CD4-positive, alpha-beta T cell treated with Interleukin-15 for 1 hour (primary cell): Measurements from ENCODE around the gene CD86.

Experiments
- DNase-seq: peaks from one replicate; pipeline ENCODE4 v3.0.0-alpha.2; 2020

CD86 gene

GRCh38 chr3:122169911-122170310 lies 114.7 kb downstream of the CD86 start:
- DNase-seq = no peak
